Activated naive CD8-positive, alpha-beta T cell (primary cell): ENCODE data around the gene PKN3.

ENCODE experiments used
- H3K27ac Mint-ChIP-seq: one replicate; pipeline ENCODE4 v1.8.0; 2021; ENCODE audit warnings: mixed read lengths
- H3K27me3 Mint-ChIP-seq: one replicate; pipeline ENCODE4 v1.8.0; 2021; ENCODE audit warnings: mixed read lengths
- H3K36me3 Mint-ChIP-seq: one replicate; pipeline ENCODE4 v1.8.0; 2021; ENCODE audit warnings: mixed read lengths
- H3K4me1 Mint-ChIP-seq: one replicate; pipeline ENCODE4 v1.8.0; 2021; ENCODE audit warnings: low read depth, mixed read lengths
- H3K4me3 Mint-ChIP-seq: one replicate; pipeline ENCODE4 v1.8.0; 2021; ENCODE audit warnings: mild to moderate bottlenecking, mixed read lengths
- H3K9me3 Mint-ChIP-seq: one replicate; pipeline ENCODE4 v1.8.0; 2021; ENCODE audit warnings: low read depth, mixed read lengths

The PKN3 gene

GRCh38 chr9:128733256-128733655 lies 31.0 kb downstream of the PKN3 start:
- no peaks in the 10 kb centered on the region for H3K27me3 Mint-ChIP-seq
- H3K4me1 Mint-ChIP-seq, result no peaks in the 10 kb centered on the region
- no peaks in the 10 kb centered on the region for H3K9me3 Mint-ChIP-seq
- no peak overlapping the region for H3K4me3 Mint-ChIP-seq
- H3K36me3 Mint-ChIP-seq, result peaks cover 5% of the 10 kb centered on the region
- no peak overlapping the region for H3K27ac Mint-ChIP-seq

DNA sequence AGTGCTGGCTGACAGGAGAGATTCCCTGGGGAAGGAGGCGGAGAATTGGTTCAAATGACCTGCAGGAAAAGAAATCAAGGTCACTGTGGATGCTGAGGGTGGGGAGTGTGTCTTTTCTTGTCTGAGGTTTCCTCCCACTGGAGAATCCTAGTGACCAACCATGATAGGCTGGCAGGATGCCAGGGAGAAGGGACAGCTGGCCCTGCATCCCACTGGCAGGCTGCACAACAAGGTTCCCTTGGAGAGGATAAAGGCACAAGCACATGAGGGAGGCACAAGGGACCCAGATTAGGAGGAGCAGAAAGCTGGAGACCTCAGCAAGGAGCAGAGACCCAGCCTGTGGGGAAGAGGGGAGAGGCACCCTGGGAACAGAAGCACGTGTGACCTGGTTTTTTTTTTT lies 33.1 kb downstream of the PKN3 start:
- peaks cover 5% of the 10 kb centered on the region for H3K36me3 Mint-ChIP-seq
- H3K27me3 Mint-ChIP-seq, result no peaks in the 10 kb centered on the region
- H3K4me1 Mint-ChIP-seq, result no peaks in the 10 kb centered on the region
- H3K9me3 Mint-ChIP-seq, result no peaks in the 10 kb centered on the region
- no peak overlapping the region for H3K27ac Mint-ChIP-seq
- no peak overlapping the region for H3K4me3 Mint-ChIP-seq

DNA sequence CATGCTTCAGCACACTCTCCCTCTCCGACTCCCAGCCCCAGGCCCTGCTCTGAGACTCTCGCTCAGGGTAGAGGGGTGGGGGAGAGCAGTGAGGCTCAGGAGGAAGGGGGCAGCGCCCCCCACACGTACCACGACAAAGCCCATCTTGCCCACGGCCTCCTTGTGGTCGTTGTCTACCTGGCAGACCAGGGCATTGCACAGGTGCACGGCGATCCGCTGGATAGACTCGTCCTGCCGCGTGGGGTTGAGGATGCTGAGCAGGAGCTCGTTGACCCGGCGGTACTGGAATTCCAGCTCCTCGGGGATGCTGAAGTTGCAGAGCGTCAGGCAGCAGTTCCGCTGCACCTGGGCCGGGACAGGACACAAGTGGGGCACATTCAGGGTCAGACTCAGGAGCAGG lies 40.1 kb downstream of the PKN3 start:
- Mint-ChIP-seq H3K4me1 (no peaks in the 10 kb centered on the region), H3K9me3 (no peaks in the 10 kb centered on the region), H3K27me3 (no peaks in the 10 kb centered on the region), H3K27ac (no peak overlapping the region), H3K4me3 (no peak overlapping the region), H3K36me3 (peaks cover under 1% of the 10 kb centered on the region)

DNA sequence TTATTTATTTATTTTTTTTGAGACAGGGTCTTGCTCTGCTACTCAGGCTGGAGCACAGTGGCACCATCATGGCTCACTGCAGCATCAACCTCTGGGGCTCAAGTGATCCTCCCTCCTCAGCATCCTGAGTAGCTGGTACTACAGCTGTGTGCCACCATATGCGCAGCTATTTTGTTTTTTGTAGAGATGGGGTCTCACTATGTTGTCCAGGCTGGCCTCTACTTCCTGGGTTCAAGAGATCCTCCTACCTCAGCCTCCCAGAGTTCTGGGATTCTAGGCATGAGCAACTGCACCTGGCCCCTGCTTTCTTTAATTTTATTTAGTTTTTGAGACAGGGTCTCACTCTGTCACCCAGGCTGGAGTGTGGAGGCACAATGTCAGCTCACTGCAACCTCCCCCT lies 41.1 kb downstream of the PKN3 start:
- Mint-ChIP-seq H3K27ac (no peak overlapping the region), H3K27me3 (no peaks in the 10 kb centered on the region), H3K4me1 (no peaks in the 10 kb centered on the region), H3K36me3 (no peaks in the 10 kb centered on the region), H3K9me3 (no peaks in the 10 kb centered on the region), H3K4me3 (no peak overlapping the region)

DNA sequence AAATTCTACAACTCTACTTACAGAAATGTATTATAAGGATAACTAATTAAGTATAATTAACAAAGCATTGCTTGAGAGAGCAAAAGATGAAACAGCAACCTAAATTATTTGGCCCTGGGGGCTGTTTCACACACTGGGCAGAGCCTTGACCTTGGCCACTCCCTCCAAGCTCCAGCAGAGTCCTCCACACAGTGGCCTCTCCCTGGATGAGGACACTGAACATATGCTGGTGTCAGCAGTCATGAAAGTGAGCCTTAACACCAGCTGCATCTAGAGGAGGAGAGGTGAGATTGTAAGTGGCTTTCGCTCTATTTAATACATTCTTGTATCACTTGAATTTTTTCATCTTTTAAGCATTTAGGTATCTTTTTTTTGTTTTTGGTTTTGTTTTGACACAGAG lies 44.9 kb downstream of the PKN3 start:
- H3K27me3 Mint-ChIP-seq, result no peaks in the 10 kb centered on the region
- no peak overlapping the region for H3K4me3 Mint-ChIP-seq
- no peaks in the 10 kb centered on the region for H3K36me3 Mint-ChIP-seq
- H3K9me3 Mint-ChIP-seq, result no peaks in the 10 kb centered on the region
- H3K4me1 Mint-ChIP-seq, result no peaks in the 10 kb centered on the region
- no peak overlapping the region for H3K27ac Mint-ChIP-seq

GRCh38 chr9:128750926-128751595 lies 48.8 kb downstream of the PKN3 start:
- H3K27ac Mint-ChIP-seq, result no peak overlapping the region

DNA sequence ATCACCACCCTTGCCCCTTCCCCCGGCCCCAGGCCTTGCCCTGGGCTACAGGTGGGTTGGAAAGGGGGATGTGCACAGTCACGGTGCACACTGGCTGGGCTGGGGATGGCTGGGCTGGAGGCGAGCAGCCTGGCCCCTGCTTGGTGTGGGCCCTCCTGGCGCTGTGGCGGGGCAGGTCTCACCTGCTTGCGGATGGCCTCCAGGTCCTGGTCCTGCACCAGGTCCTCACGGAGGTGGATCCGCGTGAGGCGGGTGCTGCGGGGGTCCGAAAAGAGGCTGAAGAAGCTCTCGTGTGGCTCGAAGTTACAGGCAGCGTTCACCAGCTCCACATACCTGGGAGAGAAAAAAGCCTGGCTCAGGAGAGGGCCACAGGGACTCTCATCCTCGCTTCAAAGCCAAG lies 51.3 kb downstream of the PKN3 start:
- H3K36me3 Mint-ChIP-seq, result no peaks in the 10 kb centered on the region
- no peak overlapping the region for H3K27ac Mint-ChIP-seq
- H3K9me3 Mint-ChIP-seq, result no peaks in the 10 kb centered on the region
- H3K4me3 Mint-ChIP-seq, result no peak overlapping the region
- H3K4me1 Mint-ChIP-seq, result peaks cover 5% of the 10 kb centered on the region
- no peaks in the 10 kb centered on the region for H3K27me3 Mint-ChIP-seq

More at GRCh38 chr9:128750926-128751595, 48.8 kb downstream of the PKN3 start:
- Mint-ChIP-seq H3K27me3 (no peaks in the 10 kb centered on the region), H3K36me3 (no peaks in the 10 kb centered on the region), H3K4me3 (no peak overlapping the region), H3K4me1 (no peaks in the 10 kb centered on the region), H3K9me3 (no peaks in the 10 kb centered on the region)

DNA sequence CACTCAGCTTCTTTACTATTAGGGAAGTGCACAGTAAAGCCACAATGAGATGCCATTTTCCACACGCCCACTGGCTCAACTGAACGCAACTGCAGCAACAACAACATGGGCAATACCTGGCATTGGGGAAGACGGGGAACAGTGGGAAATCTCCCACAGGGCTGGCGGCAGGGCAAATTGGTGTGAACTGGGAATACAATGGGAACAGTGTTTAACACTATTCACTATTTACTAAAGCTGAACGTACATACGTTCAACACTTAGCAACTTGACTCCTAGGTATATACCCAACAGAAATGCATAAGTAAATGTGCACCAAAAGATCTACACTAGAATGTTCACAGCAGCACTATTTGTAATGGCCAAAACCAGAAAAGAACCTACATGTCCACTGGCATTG lies 55.3 kb downstream of the PKN3 start:
- no peaks in the 10 kb centered on the region for H3K27me3 Mint-ChIP-seq
- H3K36me3 Mint-ChIP-seq, result no peaks in the 10 kb centered on the region
- H3K4me1 Mint-ChIP-seq, result peaks cover 5% of the 10 kb centered on the region
- no peak overlapping the region for H3K4me3 Mint-ChIP-seq
- H3K27ac Mint-ChIP-seq, result no peak overlapping the region
- H3K9me3 Mint-ChIP-seq, result no peaks in the 10 kb centered on the region

- H3K4me1 Mint-ChIP-seq, result peaks cover 10% of the 10 kb centered on the region
- H3K9me3 Mint-ChIP-seq, result no peaks in the 10 kb centered on the region
- no peaks in the 10 kb centered on the region for H3K36me3 Mint-ChIP-seq
- H3K27me3 Mint-ChIP-seq, result no peaks in the 10 kb centered on the region
- H3K27ac Mint-ChIP-seq, result no peak overlapping the region
- H3K4me3 Mint-ChIP-seq, result no peak overlapping the region
Measured at GRCh38 chr9:128762671-128763449, 60.6 kb downstream of the PKN3 start.

DNA sequence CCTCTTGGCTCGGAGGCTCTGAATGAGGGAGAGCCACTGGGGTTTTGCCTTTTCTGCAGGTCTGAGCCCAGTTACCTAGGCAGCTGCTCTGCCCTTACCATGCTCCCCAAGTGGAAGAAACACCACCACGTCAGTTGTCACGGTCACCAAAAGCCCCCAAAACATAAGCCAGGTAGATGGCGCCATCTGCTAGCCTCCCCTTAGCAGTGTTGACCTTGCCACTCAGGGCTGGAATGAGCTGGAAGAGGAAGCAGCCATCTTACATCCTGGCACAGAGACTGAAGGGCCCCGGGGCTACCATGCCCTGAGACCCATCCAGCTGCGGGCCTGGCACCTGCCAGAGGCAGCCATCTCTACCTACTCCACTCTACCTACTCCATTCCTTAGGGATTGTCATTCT lies 62.1 kb downstream of the PKN3 start:
- H3K27ac Mint-ChIP-seq, result no peak overlapping the region
- H3K9me3 Mint-ChIP-seq, result no peaks in the 10 kb centered on the region
- H3K4me1 Mint-ChIP-seq, result peaks cover 17% of the 10 kb centered on the region
- H3K27me3 Mint-ChIP-seq, result no peaks in the 10 kb centered on the region
- H3K4me3 Mint-ChIP-seq, result no peak overlapping the region
- no peaks in the 10 kb centered on the region for H3K36me3 Mint-ChIP-seq

DNA sequence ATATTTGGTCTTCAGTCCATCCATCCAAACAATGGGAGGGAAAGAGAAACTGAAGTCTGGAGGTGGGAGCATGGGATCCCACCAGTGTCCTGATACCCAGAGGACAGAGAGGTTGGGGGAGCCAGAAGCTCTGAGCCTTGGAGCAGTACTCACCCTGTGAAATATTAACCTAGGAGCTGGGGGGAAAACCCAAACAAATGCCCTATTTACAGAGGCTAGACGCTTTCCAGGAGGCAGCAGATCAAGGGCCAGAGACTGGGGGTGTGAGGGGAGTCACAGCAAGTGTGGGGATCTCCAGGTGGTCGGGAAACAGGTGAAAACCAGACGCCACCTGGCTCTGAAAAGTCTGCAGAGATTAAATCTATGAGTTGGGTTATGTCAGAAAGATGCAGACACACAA lies 63.2 kb downstream of the PKN3 start:
- H3K27ac Mint-ChIP-seq, result no peak overlapping the region
- peaks cover 26% of the 10 kb centered on the region for H3K4me1 Mint-ChIP-seq
- no peaks in the 10 kb centered on the region for H3K9me3 Mint-ChIP-seq
- no peak overlapping the region for H3K4me3 Mint-ChIP-seq
- no peaks in the 10 kb centered on the region for H3K27me3 Mint-ChIP-seq
- no peaks in the 10 kb centered on the region for H3K36me3 Mint-ChIP-seq

- no peaks in the 10 kb centered on the region for H3K9me3 Mint-ChIP-seq
- no peak overlapping the region for H3K4me3 Mint-ChIP-seq
- no peaks in the 10 kb centered on the region for H3K27me3 Mint-ChIP-seq
- no peak overlapping the region for H3K27ac Mint-ChIP-seq
- no peaks in the 10 kb centered on the region for H3K36me3 Mint-ChIP-seq
- peaks cover 34% of the 10 kb centered on the region for H3K4me1 Mint-ChIP-seq
Measured at GRCh38 chr9:128768606-128769005, 66.3 kb downstream of the PKN3 start.
